ENCODE data around the gene PROB1.
"Not testable (repeated sequence)": the region's sequence is repeated elsewhere in the genome, so short reads cannot be mapped to it uniquely, and the experiment has no call there.

Gene PROB1

GRCh38 chr5:139379626-139380449 lies 15.1 kb downstream of the PROB1 start:
- no peak for DNase-seq (ENCODE audit: low read depth)

GRCh38 chr5:139378941-139379361 lies 16.0 kb downstream of the PROB1 start:
- no peak for DNase-seq (ENCODE audit: low read depth)

GRCh38 chr5:139378101-139378825 lies 16.6 kb downstream of the PROB1 start:
- no peak for DNase-seq (ENCODE audit: low read depth)

- no peak for DNase-seq (ENCODE audit: low read depth)
Measured at GRCh38 chr5:139377226-139377625, 17.7 kb downstream of the PROB1 start.

- DNase-seq (ENCODE audit: low read depth): no peak
Measured at GRCh38 chr5:139376364-139376763, 18.5 kb downstream of the PROB1 start.

DNA sequence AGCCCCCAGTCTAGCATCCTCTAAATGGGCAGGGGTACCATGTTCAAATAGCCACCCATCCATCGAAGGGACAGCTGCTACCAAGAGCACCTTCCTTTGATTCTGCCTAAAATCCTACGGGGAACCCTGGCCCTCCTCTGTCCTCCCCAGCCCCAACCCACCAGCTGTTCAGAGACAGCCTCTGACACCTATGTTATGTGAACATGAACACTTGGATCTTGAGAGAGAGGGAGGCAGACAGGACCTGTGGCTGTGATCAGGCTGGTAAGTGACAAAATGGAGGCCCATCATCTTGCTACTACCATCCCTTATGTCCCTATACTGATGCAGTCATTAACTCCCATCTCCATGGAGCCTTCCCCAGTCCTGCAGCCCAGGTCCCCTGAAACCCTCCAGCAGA lies 20.0 kb downstream of the PROB1 start:
- DNase-seq (ENCODE audit: low read depth): no peak

- peak; percentile 53 for DNase-seq (ENCODE audit: low read depth)
Measured at GRCh38 chr5:139371482-139372435, 23.1 kb downstream of the PROB1 start.

- DNase-seq (ENCODE audit: low read depth): no peak
Measured at GRCh38 chr5:139369181-139369580, 25.7 kb downstream of the PROB1 start.

- peak; percentile 13 for DNase-seq (ENCODE audit: low read depth)
Measured at GRCh38 chr5:139368613-139369012, 26.3 kb downstream of the PROB1 start.

DNA sequence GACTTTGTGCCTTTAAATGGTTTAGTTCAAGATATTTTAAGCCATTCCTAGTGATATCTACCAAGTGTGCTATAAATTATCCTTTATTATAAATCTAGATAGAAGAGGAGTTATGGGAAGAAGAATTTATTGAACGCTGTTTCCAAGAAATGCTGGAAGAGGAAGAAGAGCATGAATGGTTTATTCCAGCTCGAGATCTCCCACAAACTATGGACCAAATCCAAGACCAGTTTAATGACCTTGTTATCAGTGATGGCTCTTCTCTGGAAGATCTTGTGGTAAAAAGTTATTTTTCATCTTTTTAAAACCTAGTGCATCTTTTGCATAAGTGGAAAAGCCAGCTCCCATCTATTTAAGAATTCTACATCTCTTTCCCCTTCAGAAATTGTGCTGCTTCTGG lies 30.4 kb downstream of the PROB1 start:
- peak; percentile 65 for DNase-seq (ENCODE audit: low read depth)

- peak; percentile 30 for DNase-seq (ENCODE audit: low read depth)
Measured at GRCh38 chr5:139363937-139364336, 31.0 kb downstream of the PROB1 start.

GRCh38 chr5:139361835-139362429 lies 33.0 kb downstream of the PROB1 start:
- peak; percentile 20 for DNase-seq (ENCODE audit: low read depth)

DNA sequence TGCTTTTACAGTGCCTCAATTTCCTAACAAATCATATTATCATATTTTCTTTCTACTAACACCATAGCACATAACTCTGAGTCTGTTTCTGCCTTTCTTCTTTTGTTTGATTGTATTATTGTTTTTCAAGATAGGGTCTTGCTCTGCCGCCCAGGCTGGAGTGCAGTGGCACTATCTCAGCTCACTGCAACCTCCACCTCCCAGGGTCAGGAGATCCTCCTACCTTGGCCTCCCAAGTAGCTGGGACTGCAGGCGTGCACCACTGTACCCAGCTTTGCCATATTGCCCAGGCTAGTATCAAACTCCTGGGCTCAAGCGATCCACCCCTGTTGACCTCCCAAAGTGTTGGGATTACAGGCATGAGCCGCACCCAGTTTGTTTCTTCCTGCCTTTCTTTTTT lies 34.5 kb downstream of the PROB1 start:
- DNase-seq (ENCODE audit: low read depth): no peak

GRCh38 chr5:139358064-139358463 lies 36.8 kb downstream of the PROB1 start:
- DNase-seq (ENCODE audit: low read depth): peak; percentile 51

DNA sequence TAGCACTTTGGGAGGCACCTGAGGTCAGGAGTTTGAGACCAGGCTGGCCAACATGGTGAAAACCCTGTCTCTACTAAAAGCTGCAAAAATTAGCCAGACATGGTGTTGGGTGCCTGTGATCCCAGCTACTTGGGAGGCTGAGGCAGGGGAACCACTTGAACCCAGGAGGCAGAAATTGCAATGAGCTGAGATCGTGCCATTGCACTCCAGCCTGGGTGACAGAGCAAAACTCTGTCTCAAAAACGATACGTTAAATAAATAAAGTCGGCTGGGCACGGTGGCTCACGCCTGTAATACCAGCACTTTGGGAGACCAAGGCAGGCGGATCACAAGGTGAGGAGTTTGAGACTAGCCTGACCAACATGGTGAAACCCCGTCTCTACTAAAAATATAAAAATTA lies 39.0 kb downstream of the PROB1 start:
- not testable (repeated sequence) for DNase-seq (ENCODE audit: low read depth)

GRCh38 chr5:139354186-139354585 lies 40.7 kb downstream of the PROB1 start:
- DNase-seq (ENCODE audit: low read depth): no peak

- DNase-seq (ENCODE audit: low read depth): not testable (repeated sequence)
Measured at GRCh38 chr5:139347863-139348262, 47.0 kb downstream of the PROB1 start.

- not testable (repeated sequence) for DNase-seq (ENCODE audit: low read depth)
Measured at GRCh38 chr5:139345442-139345841, 49.5 kb downstream of the PROB1 start.

DNA sequence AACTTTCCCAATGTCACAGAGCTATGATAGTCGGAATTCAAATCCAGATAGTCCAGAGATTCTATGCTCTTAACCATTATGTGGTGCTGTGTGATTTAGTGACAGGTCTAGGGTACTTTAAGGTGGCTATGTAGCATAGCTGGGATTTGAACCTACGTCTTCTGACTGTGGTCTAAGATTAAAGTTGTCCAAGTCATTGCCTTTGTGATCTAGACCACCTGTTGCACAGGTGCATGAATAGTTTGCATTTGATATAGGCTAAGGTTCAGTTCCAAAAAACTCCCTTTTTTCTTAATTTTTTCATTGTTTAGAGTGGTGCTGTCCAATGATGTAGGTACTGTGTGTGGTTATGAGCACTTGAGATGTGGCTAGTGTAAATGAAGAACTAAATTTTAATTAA lies 50.7 kb downstream of the PROB1 start:
- DNase-seq (ENCODE audit: low read depth): no peak

GRCh38 chr5:139343476-139343875 lies 51.4 kb downstream of the PROB1 start:
- no peak for DNase-seq (ENCODE audit: low read depth)

GRCh38 chr5:139342423-139342723 lies 52.5 kb downstream of the PROB1 start:
- DNase-seq (ENCODE audit: low read depth): no peak

Data from amniotic epithelial cell (primary cell).